Natural killer cell treated with Interleukin-12 subunit alpha and Interleukin-12 subunit beta and Interleukin-15 and Interleukin-18, amount 100 ng/mL, for 72 hours (primary cell): ENCODE data around the gene PIK3CD. TPM values are rescaled to one million over a fixed set of nuclear protein-coding genes. Genes with fewer than 3 reads are reported as not detected.
A peak's percentile ranks its signal among the peaks of the same experiment; 100 is the strongest.

Experiments used
- ATAC-seq, 2 donors: fragments of 150-1000 bp; cut with Tn5 transposase in 1 of 2; sonication (Bioruptor Pico), chemical (Tn5 transposase) in 1 of 2; 2 replicates each; pipeline ENCODE4 v1.10.0; 2021
- DNase-seq: peaks from one replicate; pipeline ENCODE4 v3.0.0; 2022; ENCODE audit warnings: low spot score
- H3K27ac Mint-ChIP-seq, 2 donors: 1 replicate in 1 of 2; 2 replicates in 1 of 2; pipeline ENCODE4 v1.8.0; 2022; ENCODE audit warnings: mixed read lengths in 2 of 2, mild to moderate bottlenecking in 1 of 2, moderate library complexity in 1 of 2
- H3K27me3 Mint-ChIP-seq, 2 donors: 1 replicate in 1 of 2; 2 replicates in 1 of 2; pipeline ENCODE4 v1.8.0; 2022; ENCODE audit warnings: mixed read lengths in 2 of 2
- H3K36me3 Mint-ChIP-seq: one replicate; pipeline ENCODE4 v1.8.0; 2022; ENCODE audit warnings: mixed read lengths
- H3K4me1 Mint-ChIP-seq, 2 donors: 1 replicate in 1 of 2; 2 replicates in 1 of 2; pipeline ENCODE4 v1.8.0; 2022; ENCODE audit warnings: low read depth in 2 of 2, mixed read lengths in 2 of 2, mild to moderate bottlenecking in 1 of 2
- H3K4me3 Mint-ChIP-seq: one replicate; pipeline ENCODE4 v1.8.0; 2022; ENCODE audit warnings: mixed read lengths
- H3K9me3 Mint-ChIP-seq: 2 replicates; pipeline ENCODE4 v1.8.0; 2022; ENCODE audit warnings: mixed read lengths
- total RNA-seq, 2 donors: library from RNA; stranded (reverse); gene quantifications; one replicate each; pipeline ENCODE4 v1.2.3, GENCODE V29; 2022

The PIK3CD gene
- total RNA-seq, 2 donors from 2014 or later = 273 to 444 TPM

DNA sequence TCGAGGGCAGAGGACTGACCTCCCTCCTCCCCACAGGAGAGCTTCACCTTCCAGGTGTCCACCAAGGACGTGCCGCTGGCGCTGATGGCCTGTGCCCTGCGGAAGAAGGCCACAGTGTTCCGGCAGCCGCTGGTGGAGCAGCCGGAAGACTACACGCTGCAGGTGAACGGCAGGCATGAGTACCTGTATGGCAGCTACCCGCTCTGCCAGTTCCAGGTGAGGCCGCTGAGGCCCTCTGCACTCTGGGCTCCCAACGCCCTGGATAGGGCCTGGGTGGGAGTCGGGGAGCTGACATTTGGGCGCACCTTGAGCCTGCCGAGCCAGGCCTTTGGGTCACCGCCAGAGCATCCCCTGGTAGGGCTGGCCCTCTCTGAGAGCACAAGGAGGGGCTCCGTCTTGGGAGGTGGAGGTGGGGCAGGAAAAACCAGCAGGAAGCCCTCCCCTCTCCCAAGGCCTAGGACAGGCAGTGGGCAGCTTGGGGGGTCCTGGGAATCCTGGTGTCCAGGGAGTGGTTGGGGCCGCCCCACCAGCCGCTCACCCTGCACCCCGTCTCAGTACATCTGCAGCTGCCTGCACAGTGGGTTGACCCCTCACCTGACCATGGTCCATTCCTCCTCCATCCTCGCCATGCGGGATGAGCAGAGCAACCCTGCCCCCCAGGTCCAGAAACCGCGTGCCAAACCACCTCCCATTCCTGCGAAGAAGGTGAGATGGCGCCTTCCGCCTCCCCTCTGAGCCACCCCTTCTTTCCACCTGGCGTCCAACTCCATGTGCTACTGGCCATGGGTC is 65.1 kb downstream of the PIK3CD start:
- Mint-ChIP-seq H3K36me3 (peaks cover 6% of the 10 kb centered on the region), H3K27me3 (no peaks in the 10 kb centered on the region), H3K27ac (peak overlapping the region; percentile 88 to 91), H3K9me3 (no peaks in the 10 kb centered on the region), H3K4me3 (peak overlapping the region; percentile 85), H3K4me1 (peaks cover 25 to 36% of the 10 kb centered on the region in 2 donors)
- ATAC-seq (peak in 1 of 2 donors; percentile 2), DNase-seq (no peak)

DNA sequence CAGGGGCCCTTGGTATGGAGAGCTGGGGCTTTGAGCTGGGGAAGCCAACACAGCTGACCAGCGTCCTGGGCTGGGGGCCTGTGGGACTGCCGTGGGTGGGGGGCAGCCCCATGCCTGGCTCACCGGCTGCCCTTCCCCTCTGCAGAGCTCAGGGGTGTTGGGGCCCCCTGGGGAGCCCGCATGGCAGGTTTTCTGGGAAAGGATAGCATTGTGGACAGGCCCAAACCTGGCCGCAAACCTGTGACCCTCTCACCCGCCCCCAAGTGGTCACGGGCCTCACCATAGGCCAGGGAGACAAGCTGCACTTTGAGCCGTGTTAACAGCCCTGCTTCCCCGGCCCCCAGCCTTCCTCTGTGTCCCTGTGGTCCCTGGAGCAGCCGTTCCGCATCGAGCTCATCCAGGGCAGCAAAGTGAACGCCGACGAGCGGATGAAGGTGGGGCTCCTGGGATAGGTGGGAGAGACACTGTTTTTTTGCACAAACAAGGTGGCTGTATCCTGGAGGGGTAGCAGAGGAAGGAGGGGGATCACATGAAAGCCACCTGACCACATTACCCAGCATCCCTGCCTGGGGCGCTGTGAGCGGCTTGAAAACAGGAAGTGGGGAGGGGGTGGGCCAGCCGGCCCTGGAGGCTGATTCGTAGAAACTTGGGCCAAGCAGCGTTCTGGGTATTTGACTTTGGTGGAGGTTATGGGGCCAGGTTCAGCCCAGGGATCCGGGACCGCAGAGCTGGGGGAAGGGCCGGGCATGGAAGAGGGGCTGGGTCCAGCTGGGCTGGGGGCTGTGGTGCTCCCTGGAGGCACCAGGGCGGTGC is 65.9 kb downstream of the PIK3CD start:
- Mint-ChIP-seq H3K4me3 (peak overlapping the region; percentile 85), H3K9me3 (no peaks in the 10 kb centered on the region), H3K36me3 (peaks cover 6% of the 10 kb centered on the region), H3K27me3 (no peaks in the 10 kb centered on the region), H3K27ac (peak overlapping the region; percentile 88 to 91), H3K4me1 (peaks cover 24 to 33% of the 10 kb centered on the region in 2 donors)
- DNase-seq (peak; percentile 88), ATAC-seq (peak; percentile 86 to 88)

DNA sequence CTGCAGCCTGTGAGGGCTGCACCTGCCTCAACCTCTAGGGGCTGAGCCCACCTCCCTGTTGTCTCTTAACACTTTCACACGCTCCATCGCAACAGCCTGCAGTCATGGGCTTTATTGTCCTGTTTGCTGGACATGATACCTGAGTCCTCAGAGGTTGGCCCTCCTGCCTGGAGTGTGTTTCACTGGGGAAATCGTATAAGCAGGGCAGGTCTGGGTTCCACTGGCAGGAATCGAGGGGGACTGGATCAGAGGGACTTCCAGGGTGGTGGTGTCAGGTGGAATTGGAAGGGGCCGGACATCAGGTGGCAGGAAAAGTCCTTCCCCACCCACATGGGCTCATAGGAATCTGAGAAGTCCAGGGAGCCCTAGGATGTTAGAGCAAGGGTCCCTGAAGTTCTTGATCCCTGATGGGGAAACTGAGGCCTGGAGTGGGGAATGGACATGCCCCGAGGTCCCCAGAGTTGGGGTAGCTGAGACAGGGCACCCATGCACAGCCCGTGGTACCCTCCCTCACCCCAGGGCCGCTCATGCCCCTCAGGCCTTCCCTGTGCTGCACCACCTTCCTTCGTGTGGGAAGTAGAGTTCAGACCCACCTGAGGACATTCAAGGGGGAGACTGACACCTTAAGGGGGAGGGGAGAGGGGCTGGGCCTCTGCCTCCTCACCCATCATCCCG is 66.6 kb downstream of the PIK3CD start:
- no peaks in the 10 kb centered on the region for H3K9me3 Mint-ChIP-seq
- peak overlapping the region; percentile 85 for H3K4me3 Mint-ChIP-seq
- H3K27ac Mint-ChIP-seq = peak overlapping the region; percentile 88 to 91
- H3K36me3 Mint-ChIP-seq = peaks cover 6% of the 10 kb centered on the region
- peaks cover 24 to 33% of the 10 kb centered on the region in 2 donors for H3K4me1 Mint-ChIP-seq
- ATAC-seq (no peak), DNase-seq (no peak)
- no peaks in the 10 kb centered on the region for H3K27me3 Mint-ChIP-seq

DNA sequence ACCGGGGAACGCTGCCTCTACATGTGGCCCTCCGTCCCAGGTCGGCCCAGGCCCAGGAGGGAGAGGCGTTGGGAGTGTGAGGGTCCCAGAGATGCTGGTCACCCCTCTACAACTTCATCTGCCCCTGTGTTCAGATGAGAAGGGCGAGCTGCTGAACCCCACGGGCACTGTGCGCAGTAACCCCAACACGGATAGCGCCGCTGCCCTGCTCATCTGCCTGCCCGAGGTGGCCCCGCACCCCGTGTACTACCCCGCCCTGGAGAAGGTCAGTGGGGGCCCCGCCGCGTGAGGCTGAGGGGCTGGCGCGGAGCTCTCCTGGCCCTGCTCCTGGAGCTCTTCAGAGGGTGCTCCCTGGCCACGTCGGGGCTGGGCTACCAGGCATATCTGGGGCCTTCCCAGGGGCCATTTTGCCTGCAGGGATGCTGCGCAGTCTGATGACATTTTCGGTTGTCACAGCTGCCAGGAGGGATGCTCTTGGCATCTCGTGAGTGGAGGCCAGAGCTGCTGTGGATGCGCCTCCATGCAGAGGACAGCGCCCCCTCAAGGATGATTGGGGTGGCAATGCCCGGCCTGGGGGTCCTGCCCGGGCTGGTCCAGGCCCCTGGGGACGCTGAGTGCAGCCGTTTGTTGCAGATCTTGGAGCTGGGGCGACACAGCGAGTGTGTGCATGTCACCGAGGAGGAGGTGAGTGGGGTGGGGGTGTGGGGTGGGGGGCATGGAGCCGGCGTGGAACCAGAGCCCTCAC is 68.6 kb downstream of the PIK3CD start:
- Mint-ChIP-seq H3K27me3 (no peaks in the 10 kb centered on the region), H3K9me3 (no peaks in the 10 kb centered on the region), H3K4me1 (peaks cover 20 to 40% of the 10 kb centered on the region in 2 donors), H3K4me3 (no peak overlapping the region), H3K36me3 (peaks cover 12% of the 10 kb centered on the region), H3K27ac (no peak overlapping the region)
- ATAC-seq = no peak
- peak; percentile 59 for DNase-seq

DNA sequence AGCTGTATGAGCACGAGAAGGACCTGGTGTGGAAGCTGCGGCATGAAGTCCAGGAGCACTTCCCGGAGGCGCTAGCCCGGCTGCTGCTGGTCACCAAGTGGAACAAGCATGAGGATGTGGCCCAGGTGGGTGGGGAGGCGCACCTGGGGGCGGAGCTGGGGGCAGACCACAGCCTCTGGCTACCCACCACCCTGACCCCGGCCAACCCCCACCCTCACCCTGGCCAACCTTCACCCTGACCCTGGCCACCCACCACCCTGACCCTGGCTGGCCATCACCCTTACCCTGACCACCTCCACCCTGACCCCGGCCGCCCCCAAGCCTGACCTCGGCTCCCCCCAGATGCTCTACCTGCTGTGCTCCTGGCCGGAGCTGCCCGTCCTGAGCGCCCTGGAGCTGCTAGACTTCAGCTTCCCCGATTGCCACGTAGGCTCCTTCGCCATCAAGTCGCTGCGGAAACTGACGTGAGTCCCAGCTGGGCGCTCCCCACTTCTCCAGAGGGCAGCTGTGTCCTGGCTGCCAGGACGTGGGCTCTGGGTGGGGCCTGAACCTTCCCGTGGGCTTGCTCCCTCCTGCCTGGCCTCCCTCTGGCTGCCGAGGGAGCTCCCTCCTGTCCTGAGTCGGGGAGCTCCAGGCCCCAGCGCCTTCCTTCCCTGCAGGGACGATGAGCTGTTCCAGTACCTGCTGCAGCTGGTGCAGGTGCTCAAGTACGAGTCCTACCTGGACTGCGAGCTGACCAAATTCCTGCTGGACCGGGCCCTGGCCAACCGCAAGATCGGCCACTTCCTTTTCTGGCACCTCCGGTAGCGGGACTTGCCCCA is 69.5 kb downstream of the PIK3CD start:
- H3K27me3 Mint-ChIP-seq = no peaks in the 10 kb centered on the region
- H3K9me3 Mint-ChIP-seq = no peaks in the 10 kb centered on the region
- DNase-seq (no peak), ATAC-seq (no peak)
- peaks cover 12% of the 10 kb centered on the region for H3K36me3 Mint-ChIP-seq
- peaks cover 20 to 40% of the 10 kb centered on the region in 2 donors for H3K4me1 Mint-ChIP-seq
- no peak overlapping the region for H3K27ac Mint-ChIP-seq
- H3K4me3 Mint-ChIP-seq = no peak overlapping the region

DNA sequence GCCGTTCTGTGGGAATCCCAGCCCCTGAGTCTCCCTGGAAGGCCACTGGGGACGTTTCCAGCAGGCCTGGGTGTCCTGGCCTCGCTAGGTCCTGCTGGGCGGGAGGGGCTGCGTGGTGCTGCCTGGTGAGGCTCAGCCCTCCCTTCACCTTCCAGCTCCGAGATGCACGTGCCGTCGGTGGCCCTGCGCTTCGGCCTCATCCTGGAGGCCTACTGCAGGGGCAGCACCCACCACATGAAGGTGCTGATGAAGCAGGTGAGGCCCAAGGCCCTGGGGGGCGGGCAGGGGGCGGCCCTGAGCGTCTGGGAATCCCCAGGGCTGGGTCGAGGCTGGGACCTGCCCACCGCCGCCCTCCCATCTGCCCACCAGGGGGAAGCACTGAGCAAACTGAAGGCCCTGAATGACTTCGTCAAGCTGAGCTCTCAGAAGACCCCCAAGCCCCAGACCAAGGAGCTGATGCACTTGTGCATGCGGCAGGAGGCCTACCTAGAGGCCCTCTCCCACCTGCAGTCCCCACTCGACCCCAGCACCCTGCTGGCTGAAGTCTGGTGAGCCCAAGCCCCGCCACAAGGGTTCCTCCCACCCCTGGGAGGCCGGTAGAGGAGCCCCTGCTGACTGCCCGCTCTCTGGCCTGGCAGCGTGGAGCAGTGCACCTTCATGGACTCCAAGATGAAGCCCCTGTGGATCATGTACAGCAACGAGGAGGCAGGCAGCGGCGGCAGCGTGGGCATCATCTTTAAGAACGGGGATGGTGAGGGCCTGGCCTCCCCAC is 70.3 kb downstream of the PIK3CD start:
- H3K36me3 Mint-ChIP-seq = peaks cover 12% of the 10 kb centered on the region
- no peak for DNase-seq
- H3K27me3 Mint-ChIP-seq = no peaks in the 10 kb centered on the region
- peak in 1 of 2 donors; percentile 28 for ATAC-seq
- H3K27ac Mint-ChIP-seq = peak overlapping the region in 1 of 2 donors; percentile 58
- peaks cover 19 to 42% of the 10 kb centered on the region in 2 donors for H3K4me1 Mint-ChIP-seq
- H3K9me3 Mint-ChIP-seq = no peaks in the 10 kb centered on the region
- no peak overlapping the region for H3K4me3 Mint-ChIP-seq

DNA sequence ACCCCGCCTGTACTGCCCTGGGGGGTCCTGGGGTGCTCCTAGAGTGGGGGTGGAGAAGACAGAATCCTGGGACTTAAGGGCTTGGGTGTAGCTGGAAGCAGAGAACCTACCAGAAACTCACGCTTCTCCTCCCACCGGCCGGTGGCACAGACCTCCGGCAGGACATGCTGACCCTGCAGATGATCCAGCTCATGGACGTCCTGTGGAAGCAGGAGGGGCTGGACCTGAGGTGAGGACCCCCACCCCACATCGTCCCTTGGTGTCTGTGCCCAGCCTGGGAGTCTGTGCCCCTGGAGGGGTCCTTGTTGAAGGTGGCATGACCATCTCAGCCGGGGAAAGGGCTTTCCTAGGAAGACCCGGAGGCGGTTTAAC is 70.8 kb downstream of the PIK3CD start:
- no peaks in the 10 kb centered on the region for H3K9me3 Mint-ChIP-seq
- peaks cover 13 to 37% of the 10 kb centered on the region in 2 donors for H3K4me1 Mint-ChIP-seq
- DNase-seq = no peak
- peaks cover 12% of the 10 kb centered on the region for H3K36me3 Mint-ChIP-seq
- H3K27me3 Mint-ChIP-seq = no peaks in the 10 kb centered on the region
- no peak for ATAC-seq
- H3K27ac Mint-ChIP-seq = peak overlapping the region in 1 of 2 donors; percentile 58
- H3K4me3 Mint-ChIP-seq = no peak overlapping the region

DNA sequence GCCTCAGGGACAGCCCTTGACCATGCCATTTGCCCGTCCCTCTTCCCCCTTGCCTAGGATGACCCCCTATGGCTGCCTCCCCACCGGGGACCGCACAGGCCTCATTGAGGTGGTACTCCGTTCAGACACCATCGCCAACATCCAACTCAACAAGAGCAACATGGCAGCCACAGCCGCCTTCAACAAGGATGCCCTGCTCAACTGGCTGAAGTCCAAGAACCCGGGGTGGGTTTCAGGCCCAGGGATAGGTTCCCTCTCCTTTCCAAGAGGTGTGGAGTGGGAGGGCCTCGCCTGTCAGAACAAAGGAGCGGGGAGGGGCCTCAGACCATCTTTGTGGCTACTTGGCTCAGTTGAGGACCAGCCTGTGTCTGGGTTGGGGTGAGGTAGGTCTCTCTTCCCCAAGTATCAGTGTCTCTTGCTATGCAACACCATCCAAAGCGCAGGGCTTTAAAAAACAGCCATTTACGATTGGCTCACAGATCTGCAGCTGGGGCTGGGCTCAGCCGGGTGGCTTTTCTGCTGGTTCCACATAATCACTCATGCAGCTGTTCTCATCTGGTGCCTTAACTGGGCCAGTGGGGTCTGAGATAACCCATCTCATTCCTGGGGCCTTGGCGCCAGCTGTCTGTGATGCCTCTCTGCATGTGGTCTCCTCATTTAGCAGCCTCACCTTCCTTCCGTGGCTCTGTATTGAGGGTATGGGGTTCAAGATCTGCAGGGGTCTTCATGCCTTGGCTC is 71.7 kb downstream of the PIK3CD start:
- H3K27ac Mint-ChIP-seq = peak overlapping the region in 1 of 2 donors; percentile 70
- peaks cover 7 to 35% of the 10 kb centered on the region in 2 donors for H3K4me1 Mint-ChIP-seq
- peaks cover 6% of the 10 kb centered on the region for H3K36me3 Mint-ChIP-seq
- H3K27me3 Mint-ChIP-seq = no peaks in the 10 kb centered on the region
- H3K9me3 Mint-ChIP-seq = no peaks in the 10 kb centered on the region
- ATAC-seq (no peak), DNase-seq (peak; percentile 55)
- no peak overlapping the region for H3K4me3 Mint-ChIP-seq

DNA sequence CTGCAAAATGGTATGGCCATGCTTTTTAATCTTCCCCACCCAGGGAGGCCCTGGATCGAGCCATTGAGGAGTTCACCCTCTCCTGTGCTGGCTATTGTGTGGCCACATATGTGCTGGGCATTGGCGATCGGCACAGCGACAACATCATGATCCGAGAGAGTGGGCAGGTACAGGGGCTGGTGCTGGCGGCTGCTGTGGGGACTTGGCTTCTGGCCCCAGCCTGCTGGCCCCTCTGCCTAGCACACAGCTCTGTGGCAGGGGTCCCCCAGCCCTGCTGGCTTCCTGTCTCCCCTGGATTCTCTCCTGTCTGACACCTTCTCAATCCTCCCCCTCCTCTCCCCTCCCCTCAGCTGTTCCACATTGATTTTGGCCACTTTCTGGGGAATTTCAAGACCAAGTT is 72.4 kb downstream of the PIK3CD start:
- H3K4me1 Mint-ChIP-seq = peaks cover 14 to 42% of the 10 kb centered on the region in 2 donors
- no peak overlapping the region for H3K4me3 Mint-ChIP-seq
- no peaks in the 10 kb centered on the region for H3K9me3 Mint-ChIP-seq
- DNase-seq (no peak), ATAC-seq (no peak)
- H3K27me3 Mint-ChIP-seq = no peaks in the 10 kb centered on the region
- peaks cover 12% of the 10 kb centered on the region for H3K36me3 Mint-ChIP-seq
- peak overlapping the region in 1 of 2 donors; percentile 70 for H3K27ac Mint-ChIP-seq

DNA sequence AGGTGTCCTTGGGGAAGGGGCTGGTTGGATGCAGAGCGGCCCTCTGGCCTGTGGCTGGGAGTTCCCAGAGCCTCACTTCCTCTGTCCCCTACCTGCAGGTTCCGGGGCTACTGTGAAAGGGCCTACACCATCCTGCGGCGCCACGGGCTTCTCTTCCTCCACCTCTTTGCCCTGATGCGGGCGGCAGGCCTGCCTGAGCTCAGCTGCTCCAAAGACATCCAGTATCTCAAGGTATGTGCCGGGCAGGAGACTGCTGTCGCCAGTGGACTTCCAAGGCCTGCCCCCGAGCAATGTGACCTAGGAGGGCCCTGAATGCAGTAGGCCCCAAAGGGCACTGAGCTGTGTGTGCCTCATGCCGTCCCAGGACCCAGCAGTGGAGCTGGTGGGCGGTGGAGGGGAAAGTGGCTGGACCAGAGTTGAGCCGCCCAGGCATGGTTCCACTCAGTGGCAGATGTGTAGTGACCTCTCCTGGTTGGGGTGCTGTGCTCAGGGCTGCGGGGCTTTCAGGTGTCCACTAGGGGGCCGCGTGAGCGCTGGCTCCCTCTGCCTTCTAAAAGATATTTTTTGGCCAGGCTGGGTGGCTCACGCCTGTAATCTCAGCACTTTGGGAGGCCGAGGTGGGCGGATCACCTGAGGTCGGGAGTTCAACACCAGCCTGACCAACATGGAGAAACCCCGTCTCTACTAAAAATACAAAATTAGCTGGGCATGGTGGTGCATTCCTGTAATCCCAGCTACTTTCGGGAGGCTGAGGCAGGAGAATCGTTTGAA is 73.4 kb downstream of the PIK3CD start:
- peaks cover 16 to 42% of the 10 kb centered on the region in 2 donors for H3K4me1 Mint-ChIP-seq
- H3K9me3 Mint-ChIP-seq = no peaks in the 10 kb centered on the region
- H3K27me3 Mint-ChIP-seq = no peaks in the 10 kb centered on the region
- peaks cover 15% of the 10 kb centered on the region for H3K36me3 Mint-ChIP-seq
- peak overlapping the region; percentile 46 to 70 for H3K27ac Mint-ChIP-seq
- peak; percentile 74 to 76 for ATAC-seq
- DNase-seq = peak; percentile 81
- H3K4me3 Mint-ChIP-seq = no peak overlapping the region

DNA sequence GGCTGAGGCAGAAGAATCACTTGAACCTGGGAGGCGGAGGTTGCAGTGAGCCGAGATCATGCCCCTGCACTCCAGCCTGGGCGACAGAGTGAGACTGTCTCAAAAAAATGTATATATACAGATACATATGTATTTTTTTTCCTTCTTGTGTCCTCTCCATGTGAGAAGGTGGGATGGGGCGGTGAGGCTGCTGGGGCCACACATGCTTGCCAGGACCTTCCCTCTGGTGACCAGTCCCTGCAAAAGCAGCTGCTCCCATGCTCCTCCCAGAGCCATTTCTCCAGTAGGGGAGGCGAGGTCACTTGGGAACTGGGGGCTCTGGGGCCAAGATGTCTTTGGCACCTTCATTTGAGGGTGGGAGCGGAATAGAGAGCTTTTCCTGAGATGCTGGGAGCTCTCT is 74.9 kb downstream of the PIK3CD start:
- DNase-seq (no peak), ATAC-seq (no peak)
- peaks cover 15% of the 10 kb centered on the region for H3K36me3 Mint-ChIP-seq
- peak overlapping the region in 1 of 2 donors; percentile 28 for H3K27ac Mint-ChIP-seq
- H3K4me1 Mint-ChIP-seq = peaks cover 24 to 41% of the 10 kb centered on the region in 2 donors
- H3K9me3 Mint-ChIP-seq = no peaks in the 10 kb centered on the region
- H3K27me3 Mint-ChIP-seq = no peaks in the 10 kb centered on the region
- no peak overlapping the region for H3K4me3 Mint-ChIP-seq
